PC-3 (cell line): ENCODE results near the gene GABRA5. TPM values are rescaled to one million over a fixed set of nuclear protein-coding genes. Genes with fewer than 3 reads are reported as not detected.

ENCODE experiments used
- ATAC-seq: fragments of 200-7000 bp; cut with Tn5 transposase; 2 replicates; pipeline ENCODE4 v1.9.1; 2020; ENCODE audit warnings: mild to moderate bottlenecking, moderate library complexity
- BruUV-seq: library from RNA; stranded (reverse); fragments of 400-500 nt; replicated peaks from 2 replicates; lab custom pipeline; 2021; lab: Mats Ljungman, UMichigan
- CTCF ChIA-PET: fragments of 300-600 bp; sonication (Branson Sonifier 250); formaldehyde crosslinking; loops from one replicate; lab custom pipeline; 2022; ENCODE audit warnings: antibody characterized with exemption; lab: Charles Lee
- POLR2A ChIA-PET: fragments of 300-600 bp; sonication (Branson Sonifier 250); formaldehyde crosslinking; loops from one replicate; lab custom pipeline; 2022; ENCODE audit warnings: antibody characterized with exemption; ENCODE audit not compliant: unreplicated experiment; lab: Charles Lee
- DNase-seq: peaks from one replicate; pipeline ENCODE4 v3.0.0-alpha.2; 2015
- H2AFZ ChIP-seq: fragments of 300-600 bp; sonication (generic); 2 replicates; pipeline ENCODE4 v1.6.0; 2016; ENCODE audit warnings: antibody characterized with exemption, low read length
- H3F3A ChIP-seq: fragments of 300-600 bp; sonication (generic); one replicate; pipeline ENCODE4 v1.6.0; 2017; ENCODE audit warnings: antibody characterized with exemption, low read length, control low read depth, mild to moderate bottlenecking; ENCODE audit not compliant: unreplicated experiment
- H3K27ac ChIP-seq: fragments of 300-600 bp; sonication (generic); 2 replicates; pipeline ENCODE4 v1.5.1; 2016; ENCODE audit warnings: mild to moderate bottlenecking, low read length
- H3K27me3 ChIP-seq: fragments of 300-600 bp; sonication (generic); 2 replicates; pipeline ENCODE4 v1.6.1; 2016; ENCODE audit warnings: low read length, mixed read lengths
- H3K36me3 ChIP-seq: fragments of 300-600 bp; sonication (generic); 2 replicates; pipeline ENCODE4 v1.6.1; 2016; ENCODE audit warnings: low read depth, mixed run types, low read length, mixed read lengths
- H3K4me1 ChIP-seq: fragments of 300-600 bp; sonication (generic); 2 replicates; pipeline ENCODE4 v1.5.1; 2016; ENCODE audit warnings: low read length; ENCODE audit not compliant: insufficient read depth
- H3K4me2 ChIP-seq: fragments of 300-600 bp; sonication (generic); 2 replicates; pipeline ENCODE4 v1.6.0; 2016; ENCODE audit warnings: low read length
- H3K4me3 ChIP-seq: fragments of 300-600 bp; sonication (generic); 2 replicates; pipeline ENCODE4 v1.5.1; 2016; ENCODE audit warnings: mild to moderate bottlenecking, low read length, mixed read lengths
- H3K79me2 ChIP-seq: fragments of 300-600 bp; sonication (generic); 2 replicates; pipeline ENCODE4 v1.6.1; 2017; ENCODE audit warnings: low read length, mixed read lengths
- H3K9ac ChIP-seq: fragments of 300-600 bp; sonication (generic); 2 replicates; pipeline ENCODE4 v1.6.0; 2016; ENCODE audit warnings: mild to moderate bottlenecking, low read length
- H3K9me2 ChIP-seq: fragments of 300-600 bp; sonication (generic); replicated peaks from 2 replicates; pipeline ENCODE4 v1.6.1; 2016; ENCODE audit warnings: mixed run types, low read length, mixed read lengths
- H3K9me3 ChIP-seq: fragments of 300-600 bp; sonication (generic); 2 replicates; pipeline ENCODE4 v1.6.1; 2016; ENCODE audit warnings: low read length, mixed read lengths
- H4K20me1 ChIP-seq: fragments of 300-600 bp; sonication (generic); 2 replicates; pipeline ENCODE4 v1.6.1; 2016; ENCODE audit warnings: low read length, mixed read lengths
- EZH2 ChIP-seq: fragments of 300-600 bp; sonication (generic); IDR thresholded peaks from one replicate; pipeline ENCODE4 v1.6.1; 2017; ENCODE audit warnings: antibody characterized with exemption, mild to moderate bottlenecking, low read length; ENCODE audit not compliant: unreplicated experiment
- EZH2phosphoT487 ChIP-seq: fragments of 300-600 bp; sonication (generic); IDR thresholded peaks from 2 replicates; pipeline ENCODE4 v1.6.1; 2018; ENCODE audit warnings: mild to moderate bottlenecking, antibody characterized with exemption, low read length, borderline replicate concordance
- intact Hi-C: fragments of 100-400 bp; cut with micrococcal nuclease; formaldehyde crosslinking; loops from 2 replicates; pipeline ENCODE4 v1.9.0; 2023
- total RNA-seq: library from RNA; depleted of rRNA; stranded (reverse); fragments of >200 nt; gene quantifications from 2 replicates; pipeline ENCODE4 v1.2.3, GENCODE V29; 2014; rRNA removed

Gene GABRA5
- total RNA-seq, 1 experiment from 2014 or later: not detected

DNA sequence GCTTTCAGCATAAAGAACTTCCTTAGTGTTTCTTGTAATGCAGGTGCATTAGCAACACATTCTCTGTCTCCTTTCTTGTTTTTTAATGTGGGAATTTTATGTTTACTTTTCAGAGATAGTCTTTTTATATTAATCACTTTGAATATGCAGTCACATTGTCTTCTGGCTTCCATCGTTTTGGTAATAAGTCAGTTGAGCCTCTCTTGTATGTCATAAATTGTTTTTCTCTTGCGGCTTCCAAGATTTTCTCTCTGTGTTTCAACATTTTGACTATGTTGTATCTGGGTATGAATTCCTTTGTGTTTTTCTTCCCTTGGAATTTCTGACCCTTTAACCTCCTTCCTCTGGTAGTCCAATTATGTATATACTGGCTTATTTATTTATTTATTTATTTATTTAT lies 129.4 kb downstream of the GABRA5 start:
- POLR2A ChIA-PET: no interaction called here
- Histone ChIP-seq H3K27me3 (no peaks in the 10 kb centered on the region), H3F3A (no peaks in the 10 kb centered on the region), H3K4me1 (no peaks in the 10 kb centered on the region), H3K4me3 (no peak overlapping the region), H2AFZ (no peak overlapping the region), H3K27ac (no peak overlapping the region), H4K20me1 (no peaks in the 10 kb centered on the region), H3K9me3 (peaks cover 18% of the 10 kb centered on the region; the same call in 1 of the 2 replicates), H3K36me3 (no peaks in the 10 kb centered on the region), H3K4me2 (no peak overlapping the region), H3K9ac (no peak overlapping the region), H3K9me2 (no peaks in the 10 kb centered on the region), H3K79me2 (no peaks in the 10 kb centered on the region)
- BruUV-seq: no TSS peak
- TF ChIP-seq EZH2 (no peak), EZH2phosphoT487 (no peak)
- intact Hi-C loops: no loop called here
- CTCF ChIA-PET: no interaction called here
- ATAC-seq: no peak
- DNase-seq: no peak

Other genes with a start within 250 kb of the GABRA5 start
- gene GABRB3, start 94.0 kb upstream of the GABRA5 start, total RNA-seq: 4.5 and 6.1 TPM in 2 replicates
- gene GABRG3, start 104.1 kb downstream of the GABRA5 start, total RNA-seq: 0.11 and 2.0 TPM in 2 replicates